ENCODE results near the gene JUND.
A peak's percentile ranks its signal among the peaks of the same experiment; 100 is the strongest.
"Not testable (repeated sequence)": the region's sequence is repeated elsewhere in the genome, so short reads cannot be mapped to it uniquely, and the experiment has no call there.

JUND gene

DNA sequence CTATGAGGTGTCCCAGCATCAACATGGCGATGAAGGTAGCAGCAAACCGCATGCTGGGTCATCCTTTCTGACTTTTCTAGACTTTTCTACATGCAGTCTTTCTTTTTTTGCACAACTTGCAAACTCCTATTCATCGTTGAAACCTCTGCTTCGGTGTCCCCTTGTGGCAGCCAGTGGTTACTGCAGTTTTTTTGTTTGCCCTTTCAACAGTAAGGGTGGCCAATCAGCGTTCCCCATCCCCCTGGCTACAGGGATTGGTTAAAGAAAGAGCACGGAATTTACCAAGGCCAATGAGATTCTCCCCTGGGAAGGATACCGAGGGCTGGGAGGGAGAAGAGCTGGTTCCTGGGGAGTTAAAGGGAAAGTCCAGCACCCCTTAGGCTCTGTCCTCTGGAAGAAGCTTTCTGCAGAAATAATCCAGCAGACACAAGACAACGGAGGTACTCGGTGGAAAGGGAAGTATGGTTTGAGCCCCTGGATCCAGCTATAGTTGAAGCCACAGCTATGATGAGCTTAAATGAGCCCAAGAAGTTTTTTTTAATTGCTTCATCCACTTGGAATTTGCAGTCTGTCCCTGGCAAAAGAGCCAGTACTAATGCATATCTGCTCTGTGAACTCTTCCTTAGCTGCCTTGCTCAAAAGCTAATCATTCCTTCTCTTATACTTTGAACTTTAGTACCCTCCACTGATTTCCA is 47.1 kb upstream of the JUND start:
- TF ChIP-seq, protein P1, sequence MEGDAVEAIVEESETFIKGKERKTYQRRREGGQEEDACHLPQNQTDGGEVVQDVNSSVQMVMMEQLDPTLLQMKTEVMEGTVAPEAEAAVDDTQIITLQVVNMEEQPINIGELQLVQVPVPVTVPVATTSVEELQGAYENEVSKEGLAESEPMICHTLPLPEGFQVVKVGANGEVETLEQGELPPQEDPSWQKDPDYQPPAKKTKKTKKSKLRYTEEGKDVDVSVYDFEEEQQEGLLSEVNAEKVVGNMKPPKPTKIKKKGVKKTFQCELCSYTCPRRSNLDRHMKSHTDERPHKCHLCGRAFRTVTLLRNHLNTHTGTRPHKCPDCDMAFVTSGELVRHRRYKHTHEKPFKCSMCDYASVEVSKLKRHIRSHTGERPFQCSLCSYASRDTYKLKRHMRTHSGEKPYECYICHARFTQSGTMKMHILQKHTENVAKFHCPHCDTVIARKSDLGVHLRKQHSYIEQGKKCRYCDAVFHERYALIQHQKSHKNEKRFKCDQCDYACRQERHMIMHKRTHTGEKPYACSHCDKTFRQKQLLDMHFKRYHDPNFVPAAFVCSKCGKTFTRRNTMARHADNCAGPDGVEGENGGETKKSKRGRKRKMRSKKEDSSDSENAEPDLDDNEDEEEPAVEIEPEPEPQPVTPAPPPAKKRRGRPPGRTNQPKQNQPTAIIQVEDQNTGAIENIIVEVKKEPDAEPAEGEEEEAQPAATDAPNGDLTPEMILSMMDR (conservative IDR thresholded peaks at IDR 0.05; ENCODE audit: low read length), result peak; percentile 94
- TF ChIP-seq EZH2phosphoT487 (IDR thresholded peaks at IDR 0.05; ENCODE audit: borderline replicate concordance), result no peak
- Histone ChIP-seq H2AFZ (ENCODE audit: low read length) (peak overlapping the region; percentile 69), H3K4me3 (ENCODE audit: low read length, poor library complexity, severe bottlenecking) (peak overlapping the region; percentile 67), H3F3A (ENCODE audit: low read depth) (peaks cover 3% of the 10 kb centered on the region), H3K79me2 (ENCODE audit: insufficient read depth, low read length) (no peaks in the 10 kb centered on the region), H3K9me3 (ENCODE audit: insufficient read depth, low read depth, low read length) (no peaks in the 10 kb centered on the region), H3K9ac (ENCODE audit: low read depth, low read length, poor library complexity, severe bottlenecking) (peak overlapping the region; percentile 73), H3K27me3 (ENCODE audit: insufficient read depth, low read length, poor library complexity, severe bottlenecking) (no peaks in the 10 kb centered on the region), H3K9me2 (replicated peaks; ENCODE audit: low read depth, low read length) (no peaks in the 10 kb centered on the region), H3K4me1 (ENCODE audit: insufficient read depth, low read length, poor library complexity, severe bottlenecking) (peaks cover 16% of the 10 kb centered on the region), H3K4me2 (ENCODE audit: low read depth, low read length, poor library complexity, severe bottlenecking) (peak overlapping the region; percentile 76), H3K36me3 (ENCODE audit: insufficient read depth, low read length) (no peaks in the 10 kb centered on the region), H4K20me1 (ENCODE audit: insufficient read depth, low read length, poor library complexity, severe bottlenecking) (no peaks in the 10 kb centered on the region)

- TF ChIP-seq, protein P1 (conservative IDR thresholded peaks at IDR 0.05; ENCODE audit: low read length), result no peak
- no peak for TF ChIP-seq EZH2phosphoT487 (IDR thresholded peaks at IDR 0.05; ENCODE audit: borderline replicate concordance)
- Histone ChIP-seq H3K4me3 (ENCODE audit: low read length, poor library complexity, severe bottlenecking) (no peak overlapping the region), H3K4me2 (ENCODE audit: low read depth, low read length, poor library complexity, severe bottlenecking) (no peak overlapping the region), H3K79me2 (ENCODE audit: insufficient read depth, low read length) (peaks cover 11% of the 10 kb centered on the region), H3K9ac (ENCODE audit: low read depth, low read length, poor library complexity, severe bottlenecking) (no peak overlapping the region), H4K20me1 (ENCODE audit: insufficient read depth, low read length, poor library complexity, severe bottlenecking) (no peaks in the 10 kb centered on the region), H3K9me3 (ENCODE audit: insufficient read depth, low read depth, low read length) (no peaks in the 10 kb centered on the region), H3F3A (ENCODE audit: low read depth) (peaks cover 9% of the 10 kb centered on the region), H3K27me3 (ENCODE audit: insufficient read depth, low read length, poor library complexity, severe bottlenecking) (no peaks in the 10 kb centered on the region), H3K4me1 (ENCODE audit: insufficient read depth, low read length, poor library complexity, severe bottlenecking) (peaks cover 26% of the 10 kb centered on the region), H2AFZ (ENCODE audit: low read length) (no peak overlapping the region), H3K36me3 (ENCODE audit: insufficient read depth, low read length) (no peaks in the 10 kb centered on the region), H3K9me2 (replicated peaks; ENCODE audit: low read depth, low read length) (no peaks in the 10 kb centered on the region)
Observed at GRCh38 chr19:18326772-18327171, 45.4 kb upstream of the JUND start.

DNA sequence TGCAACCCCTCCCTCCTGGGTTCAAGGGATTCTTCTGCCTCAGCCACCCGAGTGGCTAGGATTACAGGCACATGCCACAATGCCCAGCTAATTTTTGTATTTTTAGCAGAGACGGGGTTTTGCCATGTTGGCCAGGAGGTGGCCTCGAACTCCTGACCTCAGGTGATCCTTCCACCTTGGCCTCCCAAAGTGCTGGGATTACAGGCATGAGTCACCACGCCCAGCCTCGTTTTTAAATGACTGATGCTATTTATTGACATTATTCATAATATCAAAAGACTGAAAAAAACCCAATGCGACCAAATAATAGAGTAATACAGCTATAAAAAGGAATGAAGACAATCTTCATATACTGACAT is 42.9 kb upstream of the JUND start:
- not testable (repeated sequence) for H4K20me1 ChIP-seq (ENCODE audit: insufficient read depth, low read length, poor library complexity, severe bottlenecking); H3K36me3 ChIP-seq (ENCODE audit: insufficient read depth, low read length); H3F3A ChIP-seq (ENCODE audit: low read depth); H3K27me3 ChIP-seq (ENCODE audit: insufficient read depth, low read length, poor library complexity, severe bottlenecking); H3K4me3 ChIP-seq (ENCODE audit: low read length, poor library complexity, severe bottlenecking); H2AFZ ChIP-seq (ENCODE audit: low read length); H3K9me2 ChIP-seq (replicated peaks; ENCODE audit: low read depth, low read length); H3K9me3 ChIP-seq (ENCODE audit: insufficient read depth, low read depth, low read length)
- peak overlapping the region; percentile 85 for H3K9ac ChIP-seq (ENCODE audit: low read depth, low read length, poor library complexity, severe bottlenecking)
- peaks cover 48% of the 10 kb centered on the region for H3K4me1 ChIP-seq (ENCODE audit: insufficient read depth, low read length, poor library complexity, severe bottlenecking)
- peak overlapping the region; percentile 95 for H3K4me2 ChIP-seq (ENCODE audit: low read depth, low read length, poor library complexity, severe bottlenecking)
- H3K79me2 ChIP-seq (ENCODE audit: insufficient read depth, low read length), result peaks cover 35% of the 10 kb centered on the region

Measured in Loucy (cell line).